HG02852 (cell line): ENCODE measurements around the gene RBM12.

ENCODE experiments used
- ATAC-seq: cut with Tn5 transposase; IDR thresholded peaks from one replicate; pipeline ENCODE4 v1.9.1; 2021; ENCODE audit warnings: mild to moderate bottlenecking, moderate library complexity; ENCODE audit not compliant: unreplicated experiment

Gene RBM12

GRCh38 chr20:35654415-35654814 lies 10.3 kb downstream of the RBM12 start:
- ATAC-seq = no peak

- ATAC-seq = no peak
Measured at GRCh38 chr20:35653893-35654292, 10.8 kb downstream of the RBM12 start.

- ATAC-seq = no peak
Measured at GRCh38 chr20:35653430-35653734, 11.3 kb downstream of the RBM12 start.

GRCh38 chr20:35652641-35653429 lies 11.9 kb downstream of the RBM12 start:
- ATAC-seq = no peak

- no peak for ATAC-seq
Measured at GRCh38 chr20:35651958-35652357, 12.7 kb downstream of the RBM12 start.

- no peak for ATAC-seq
Measured at GRCh38 chr20:35650632-35651031, 14.1 kb downstream of the RBM12 start.

GRCh38 chr20:35648836-35649235 lies 15.9 kb downstream of the RBM12 start:
- no peak for ATAC-seq

- no peak for ATAC-seq
Measured at GRCh38 chr20:35644806-35645205, 19.9 kb downstream of the RBM12 start.

GRCh38 chr20:35643045-35643444 lies 21.7 kb downstream of the RBM12 start:
- no peak for ATAC-seq

GRCh38 chr20:35641743-35642142 lies 23.0 kb downstream of the RBM12 start:
- ATAC-seq = no peak

GRCh38 chr20:35640724-35641123 lies 24.0 kb downstream of the RBM12 start:
- ATAC-seq = no peak

GRCh38 chr20:35638751-35639150 lies 25.9 kb downstream of the RBM12 start:
- no peak for ATAC-seq

GRCh38 chr20:35637276-35637675 lies 27.4 kb downstream of the RBM12 start:
- no peak for ATAC-seq

GRCh38 chr20:35636095-35636494 lies 28.6 kb downstream of the RBM12 start:
- no peak for ATAC-seq

- no peak for ATAC-seq
Measured at GRCh38 chr20:35635652-35636051, 29.0 kb downstream of the RBM12 start.

GRCh38 chr20:35632539-35633115 lies 32.1 kb downstream of the RBM12 start:
- ATAC-seq = no peak

GRCh38 chr20:35630636-35631035 lies 34.1 kb downstream of the RBM12 start:
- no peak for ATAC-seq

GRCh38 chr20:35629427-35630145 lies 35.1 kb downstream of the RBM12 start:
- ATAC-seq = no peak

GRCh38 chr20:35627121-35627520 lies 37.6 kb downstream of the RBM12 start:
- ATAC-seq = no peak

- no peak for ATAC-seq
Measured at GRCh38 chr20:35626386-35627001, 38.2 kb downstream of the RBM12 start.

GRCh38 chr20:35625584-35626385 lies 38.9 kb downstream of the RBM12 start:
- no peak for ATAC-seq
